A673 (cell line): ENCODE measurements around the gene RPL15.

Experiments
- EZH2 ChIP-seq: fragments of 200-600 bp; sonication (generic); IDR thresholded peaks from 2 replicates; pipeline ENCODE4 v1.6.1; 2017; ENCODE audit warnings: borderline replicate concordance, low read depth, mild to moderate bottlenecking, mixed read lengths, antibody characterized with exemption, low read length; ENCODE audit not compliant: poor library complexity, severe bottlenecking
- TF ChIP-seq, protein P1 (sequence below): fragments of 300-800, 200-600 bp; sonication (generic); conservative IDR thresholded peaks from 2 replicates; pipeline ENCODE4 v1.5.1; 2017; ENCODE audit warnings: low read depth, mild to moderate bottlenecking, antibody characterized with exemption, low read length, moderate library complexity, mixed read lengths

DNA sequence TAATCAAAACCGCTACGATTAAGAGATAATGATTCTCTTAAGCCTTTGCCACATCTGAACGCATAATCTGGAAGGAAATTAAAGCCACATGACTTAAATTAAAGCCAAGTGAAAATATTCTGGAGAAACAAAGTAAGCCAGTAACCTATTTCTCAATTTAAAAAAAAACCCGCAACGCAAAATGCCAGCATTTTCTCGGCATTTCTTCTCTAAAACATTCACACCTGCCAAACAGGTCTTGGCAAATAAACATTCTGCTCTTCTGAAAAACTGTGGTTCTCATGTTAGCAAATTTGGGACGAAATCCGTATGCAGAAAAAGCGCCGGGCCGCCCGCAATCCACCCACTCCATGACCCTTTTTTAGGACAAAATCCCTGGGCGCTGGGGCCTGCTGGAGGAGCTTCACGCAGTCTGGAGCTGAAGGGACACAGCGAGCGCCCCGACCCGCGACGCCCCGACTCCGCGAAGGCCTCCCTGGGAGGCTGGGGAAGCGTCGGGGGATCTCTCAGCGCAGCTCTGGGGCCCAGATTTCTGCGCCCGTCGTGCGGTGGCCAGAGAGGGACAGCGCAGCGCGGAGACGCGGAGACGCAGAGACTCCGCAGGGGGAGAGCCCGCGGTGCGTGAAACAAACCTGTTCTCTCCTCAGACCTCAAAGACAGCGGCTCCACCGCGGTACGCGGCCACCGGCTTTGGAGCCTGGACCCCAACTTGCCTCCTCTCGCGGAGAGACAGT is 613 bp upstream of the RPL15 start:
- TF ChIP-seq, protein P1, sequence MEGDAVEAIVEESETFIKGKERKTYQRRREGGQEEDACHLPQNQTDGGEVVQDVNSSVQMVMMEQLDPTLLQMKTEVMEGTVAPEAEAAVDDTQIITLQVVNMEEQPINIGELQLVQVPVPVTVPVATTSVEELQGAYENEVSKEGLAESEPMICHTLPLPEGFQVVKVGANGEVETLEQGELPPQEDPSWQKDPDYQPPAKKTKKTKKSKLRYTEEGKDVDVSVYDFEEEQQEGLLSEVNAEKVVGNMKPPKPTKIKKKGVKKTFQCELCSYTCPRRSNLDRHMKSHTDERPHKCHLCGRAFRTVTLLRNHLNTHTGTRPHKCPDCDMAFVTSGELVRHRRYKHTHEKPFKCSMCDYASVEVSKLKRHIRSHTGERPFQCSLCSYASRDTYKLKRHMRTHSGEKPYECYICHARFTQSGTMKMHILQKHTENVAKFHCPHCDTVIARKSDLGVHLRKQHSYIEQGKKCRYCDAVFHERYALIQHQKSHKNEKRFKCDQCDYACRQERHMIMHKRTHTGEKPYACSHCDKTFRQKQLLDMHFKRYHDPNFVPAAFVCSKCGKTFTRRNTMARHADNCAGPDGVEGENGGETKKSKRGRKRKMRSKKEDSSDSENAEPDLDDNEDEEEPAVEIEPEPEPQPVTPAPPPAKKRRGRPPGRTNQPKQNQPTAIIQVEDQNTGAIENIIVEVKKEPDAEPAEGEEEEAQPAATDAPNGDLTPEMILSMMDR: no peak
- TF ChIP-seq EZH2: no peak
